Adrenal gland (tissue), 19 donors: ENCODE measurements around the gene ATP12A. TPM values are rescaled to one million over a fixed set of nuclear protein-coding genes. Genes with fewer than 3 reads are reported as not detected.

Experiments
- DNase-seq, 7 donors: peaks; one replicate each; pipeline ENCODE4 v3.0.0-alpha.2; 2019 to 2020
- H3K27ac ChIP-seq, 5 donors: fragments of 200-600 bp; sonication (generic) in 4 of 5; 1 replicate in 3 of 5; 2 replicates in 2 of 5; pipeline versions ENCODE4 v1.5.1 to v1.8.0; 2016 to 2020; ENCODE audit warnings: mild to moderate bottlenecking in 1 of 5
- H3K27me3 ChIP-seq: fragments of 200-600 bp; 2 replicates; pipeline ENCODE4 v1.8.0; 2021
- H3K36me3 ChIP-seq, 2 donors: fragments of 200-600 bp; replicated peaks in 1 of 2; 1 replicate in 1 of 2; 2 replicates in 1 of 2; pipeline versions ENCODE4 v1.5.1 to v1.8.0; 2018 to 2022
- H3K4me1 ChIP-seq, 2 donors: fragments of 200-600 bp; replicated peaks in 1 of 2; 1 replicate in 1 of 2; 2 replicates in 1 of 2; pipeline versions ENCODE4 v1.5.1 to v1.8.0; 2018 to 2021
- H3K4me3 ChIP-seq, 4 donors: fragments of 200-600 bp; sonication (generic) in 3 of 4; one replicate each; pipeline ENCODE4 v1.5.1; 2016 to 2018
- H3K9me3 ChIP-seq, 3 donors: fragments of 200-600 bp; sonication (generic) in 1 of 3; replicated peaks in 1 of 3; 1 replicate in 2 of 3; 2 replicates in 1 of 3; pipeline versions ENCODE4 v1.5.1 to v1.8.0; 2016 to 2021
- CTCF ChIP-seq, 6 experiments: fragments of 450-650 bp in 4 of 6; fragments of 200-600 bp in 2 of 6; sonication (generic) in 1 of 6; IDR thresholded peaks; 1 replicate in 5 of 6; 2 replicates in 1 of 6; pipeline versions ENCODE4 v1.5.1 to v1.8.0; 2016 to 2021; ENCODE audit warnings: antibody characterized with exemption in 6 of 6, mild to moderate bottlenecking in 2 of 6, moderate library complexity in 1 of 6
- POLR2A ChIP-seq, 2 donors: fragments of 450-650 bp; IDR thresholded peaks; one replicate each; pipeline ENCODE4 v1.6.1; 2017; ENCODE audit warnings: antibody characterized with exemption in 2 of 2, mild to moderate bottlenecking in 2 of 2, moderate library complexity in 1 of 2
- WGBS, 4 donors: extraction: QIAGEN DNeasy Blood & Tissue Kit in 2 of 4; methylation state at CpG; one replicate each; pipeline versions ENCODE4 v1.1.5 to v1.1.7; 2013 to 2017; 5-methylcytosine and 5-hydroxymethylcytosine counted together
- intact Hi-C, 2 donors: fragments of 100-400 bp; cut with DNase I; formaldehyde crosslinking; loops; one replicate each; pipeline versions ENCODE4 v1.14.1 to v1.15.0; 2022 to 2023
- long read RNA-seq, 10 donors: library from polyadenylated mRNA in 3 of 10; unstranded in 2 of 10; stranded (forward) in 1 of 10; transcript quantifications; one replicate each; pipeline ENCODE4 v2.0.0 and lab custom pipeline, GENCODE V29; 2021 to 2026
- polyA plus RNA-seq, 3 donors: library from polyadenylated mRNA; stranded (reverse); fragments of 200-250 nt in 2 of 3; fragments of 350-450 nt in 1 of 3; fragmentation: Illumina TruSeq in 1 of 3; extraction: RNeasy Lipid Tissue Mini Kit (QIAGEN cat#74804) in 1 of 3; gene quantifications; one replicate each; pipeline ENCODE4 v1.2.3, GENCODE V29; 2013 to 2014
- total RNA-seq, 9 donors: library from RNA; depleted of rRNA in 4 of 9; stranded (reverse); fragments of >200 nt in 4 of 9; fragments of 120-200 nt in 1 of 9; fragmentation: NEBNext Ultra II Directional in 1 of 9; extraction: Animal tissue kit (Norgen Biotek cat#: 25700) in 1 of 9; gene quantifications; one replicate each; pipeline versions ENCODE4 v1.1.0 to v1.2.4, GENCODE V29; 2013 to 2023
- donor health status: healthy with polysubstance abuse.
- donor health status: Bipolar disorder and iron deficiency.
- donor health status: DM: yes; HTN: yes; CAD: no.
- donor health status: DM: no; HTN: no; CAD: no.
- donor health status: DM: no; HTN: no; CAD: no.
- donor health status: DM: yes; HTN: yes; CAD: no.

ATP12A gene
- total RNA-seq: under 1 TPM in 2 of 9 donors, not detected in 7; 0.04 to 0.06 TPM
- not detected for polyA plus RNA-seq
- long read RNA-seq, donor 1: 0 reads
- long read RNA-seq, donor 2: 0 reads
- long read RNA-seq, donor 3: 0 reads
- long read RNA-seq, donor 4: 0 reads
- long read RNA-seq, donor 5: 0 reads
- long read RNA-seq, donor 6: 0 reads
- long read RNA-seq, donor 7: 0 reads
- long read RNA-seq, donor 8: 0 reads
- long read RNA-seq, donor 9: 0 reads
- long read RNA-seq, donor 10: 0 reads

- H3K4me3 ChIP-seq: peak within 1 kb of the TSS in 2 of 4 donors; percentile 13 to 40
- H3K36me3 ChIP-seq: no peaks in the 10 kb centered on the region
- intact Hi-C loops: no loop called here
- peaks cover 34% of the 10 kb centered on the region for H3K27me3 ChIP-seq
- 0 to 2% (median 1%) methylated on average over 6 to 75 of the region's 75 CpGs for WGBS, 4 donors
- peaks cover 0 to 10% of the 10 kb centered on the region in 2 donors for H3K4me1 ChIP-seq
- no peaks in the 10 kb centered on the region for H3K9me3 ChIP-seq
- H3K27ac ChIP-seq: no peak within 1 kb of the TSS
- no peak for TF ChIP-seq POLR2A (IDR thresholded peaks at IDR 0.05)
- TF ChIP-seq CTCF (IDR thresholded peaks at IDR 0.05): no peak
- no peak for DNase-seq
These were observed at the start of gene ATP12A for GRCh38 chr13:24680258-24680920. Gene ATP12A (plus strand): TSS chr13:24680408. CDS start chr13:24680744, 336 bp downstream.

GRCh38 chr13:24630851-24631620, 49.2 kb upstream of the ATP12A start:
- peak in 3 of 7 donors; percentile 21 to 64 (median 21) for DNase-seq
- intact Hi-C loops: no loop called here
- TF ChIP-seq POLR2A (IDR thresholded peaks at IDR 0.05) (no peak), CTCF (IDR thresholded peaks at IDR 0.05) (no peak)
- no peaks in the 10 kb centered on the region for H3K9me3 ChIP-seq
- no peaks in the 10 kb centered on the region for H3K36me3 ChIP-seq
- no peaks in the 10 kb centered on the region for H3K27me3 ChIP-seq
- H3K4me1 ChIP-seq: no peaks in the 10 kb centered on the region
- WGBS, 4 donors: 75 to 85% (median 77%) methylated on average over 13 of the region's 13 CpGs
- H3K4me3 ChIP-seq: no peak overlapping the region
- H3K27ac ChIP-seq: no peak overlapping the region

DNA sequence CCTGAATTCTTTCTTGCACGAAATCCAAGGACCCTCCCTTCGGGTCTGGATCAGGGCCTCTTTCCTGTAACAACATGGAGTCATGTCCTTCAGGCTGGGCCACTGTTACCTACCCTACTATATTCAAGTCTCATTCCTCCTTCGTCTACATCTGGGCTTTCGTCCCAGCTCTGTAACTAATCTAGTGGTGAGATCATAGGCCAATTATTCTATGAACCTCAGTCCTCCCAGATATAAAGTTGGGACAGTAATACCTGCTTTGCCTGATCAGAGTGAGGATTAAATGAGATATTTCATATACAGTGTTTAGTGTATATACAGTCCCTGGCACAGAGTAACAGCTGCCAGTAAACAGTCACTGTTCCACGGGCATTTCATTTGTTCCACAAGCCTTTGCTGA, 48.3 kb upstream of the ATP12A start:
- H3K4me1 ChIP-seq: no peaks in the 10 kb centered on the region
- H3K9me3 ChIP-seq: no peaks in the 10 kb centered on the region
- no peaks in the 10 kb centered on the region for H3K27me3 ChIP-seq
- H3K27ac ChIP-seq: no peak overlapping the region
- TF ChIP-seq CTCF (IDR thresholded peaks at IDR 0.05) (no peak), POLR2A (IDR thresholded peaks at IDR 0.05) (no peak)
- H3K4me3 ChIP-seq: no peak overlapping the region
- intact Hi-C loops: no loop called here
- no peak for DNase-seq
- no peaks in the 10 kb centered on the region for H3K36me3 ChIP-seq
- 69 to 78% (median 73%) methylated on average over 5 of the region's 5 CpGs for WGBS, 4 donors

DNA sequence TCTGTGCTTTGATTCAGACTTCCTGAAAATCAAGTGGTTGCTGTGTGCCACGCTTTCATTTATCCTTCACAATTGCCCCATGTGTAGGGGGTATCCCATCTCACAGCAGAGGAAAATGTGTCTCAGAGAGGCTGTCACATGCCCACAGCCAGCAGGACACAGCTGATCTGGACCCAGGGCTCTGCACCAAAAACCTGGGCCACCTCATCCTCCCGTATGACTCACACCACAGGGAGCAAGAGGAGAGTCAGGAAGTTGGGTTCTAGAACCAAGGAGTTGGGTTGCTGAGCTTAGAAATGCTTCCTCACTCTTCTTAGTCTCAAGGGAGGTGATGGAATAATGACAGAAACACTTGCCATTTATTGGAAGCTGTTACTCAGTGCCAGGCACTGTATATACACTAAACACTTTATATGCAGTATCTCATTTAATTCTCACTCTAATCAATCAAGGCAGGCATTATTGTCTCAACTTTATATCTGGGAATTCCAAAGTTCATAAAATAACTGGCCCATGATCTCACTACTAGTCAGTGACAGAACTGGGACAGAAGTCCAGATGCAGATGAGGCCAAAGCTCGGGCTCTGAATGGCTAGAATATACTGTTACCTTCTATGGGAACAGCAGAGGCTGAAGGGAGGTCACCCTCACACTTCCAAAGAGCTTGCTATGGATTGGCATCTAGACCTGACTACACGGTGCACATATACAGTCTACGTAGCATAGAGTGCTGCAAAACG, 47.7 kb upstream of the ATP12A start:
- DNase-seq: no peak
- Histone ChIP-seq H3K27me3 (no peaks in the 10 kb centered on the region), H3K27ac (no peak overlapping the region), H3K9me3 (no peaks in the 10 kb centered on the region), H3K36me3 (no peaks in the 10 kb centered on the region), H3K4me1 (no peaks in the 10 kb centered on the region), H3K4me3 (no peak overlapping the region)
- 80 to 91% (median 87%) methylated on average over 5 to 6 of the region's 6 CpGs for WGBS, 4 donors
- TF ChIP-seq CTCF (IDR thresholded peaks at IDR 0.05) (no peak), POLR2A (IDR thresholded peaks at IDR 0.05) (no peak)
- intact Hi-C loops: no loop called here
